K562 (cell line): ENCODE results near the gene THOP1. TPM values are rescaled to one million over a fixed set of nuclear protein-coding genes. Genes with fewer than 3 reads are reported as not detected.

Experiments
- ATAC-seq: fragments of 200-7000 bp; cut with Tn5 transposase; 3 replicates; pipeline ENCODE4 v1.9.1; 2020; ENCODE audit warnings: moderate library complexity
- BruUV-seq: library from RNA; stranded (reverse); fragments of 400-500 nt; replicated peaks from 2 replicates; lab custom pipeline; 2021; lab: Mats Ljungman, UMichigan
- CTCF ChIA-PET: fragments of 300-600 bp; formaldehyde crosslinking; extraction: SDS; loops from one replicate; lab custom pipeline; 2021; ENCODE audit warnings: low intra/inter-chr PET ratio; lab: Yijun Ruan, JAX
- POLR2A ChIA-PET: fragments of 300-600, 350-650 bp; sonication (Branson Sonifier 250); formaldehyde crosslinking; extraction: SDS; loops from one replicate; lab custom pipeline; 2021; ENCODE audit warnings: antibody characterized with exemption, inconsistent platforms; lab: Yijun Ruan, JAX
- DNase-seq, 4 experiments: peaks; one replicate each; pipeline versions ENCODE4 v3.0.0 to v3.0.0-alpha.2; 2011 to 2018; ENCODE audit warnings: low spot score in 3 of 4, mixed read lengths in 3 of 4; ENCODE audit errors: extremely low read depth in 1 of 4
- FAIRE-seq: peaks from 2 replicates; lab custom pipeline; 2011; peaks lifted over from hg19 to GRCh38; lab: Jason Lieb, UNC
- H2AFZ ChIP-seq: 2 replicates; pipeline ENCODE4 v1.6.0; 2011; ENCODE audit warnings: low read depth, low read length, control low read depth, inconsistent platforms
- H3K27ac ChIP-seq: fragments of 200-600 bp; 3 replicates; pipeline ENCODE4 v1.8.0; 2011; ENCODE audit warnings: low read depth, mild to moderate bottlenecking, control low read depth, inconsistent platforms, low read length, moderate library complexity, mixed read lengths; ENCODE audit errors: extremely low read depth
- H3K27me3 ChIP-seq, 2 experiments: fragments of 300-600 bp in 1 of 2; 2 replicates in 1 of 2; 3 replicates in 1 of 2; pipeline versions ENCODE4 v1.6.0 to v1.8.0; 2011; ENCODE audit warnings: inconsistent platforms in 2 of 2, low read length in 2 of 2, mild to moderate bottlenecking in 1 of 2, mixed read lengths in 1 of 2, moderate library complexity in 1 of 2; ENCODE audit not compliant: control insufficient read depth in 2 of 2, insufficient read depth in 2 of 2
- H3K36me3 ChIP-seq: fragments of 300-600 bp; 3 replicates; pipeline ENCODE4 v1.8.0; 2011; ENCODE audit warnings: mild to moderate bottlenecking, low read length, inconsistent platforms; ENCODE audit not compliant: control insufficient read depth, insufficient read depth
- H3K4me1 ChIP-seq, 2 experiments: fragments of 200-600 bp in 1 of 2; replicated peaks in 1 of 2; 2 replicates in 1 of 2; 3 replicates in 1 of 2; pipeline versions ENCODE4 v1.5.1 to v1.8.0; 2011; ENCODE audit warnings: inconsistent platforms in 2 of 2, low read length in 2 of 2, mild to moderate bottlenecking in 1 of 2, mixed read lengths in 1 of 2, moderate library complexity in 1 of 2; ENCODE audit not compliant: control insufficient read depth in 2 of 2, insufficient read depth in 2 of 2
- H3K4me2 ChIP-seq: 2 replicates; pipeline ENCODE4 v1.6.1; 2011; ENCODE audit warnings: low read length, control low read depth, inconsistent platforms, mixed read lengths; ENCODE audit not compliant: insufficient read depth
- H3K4me3 ChIP-seq: fragments of 200-600 bp; sonication (generic), shearing (Covaris generic); 2 replicates; pipeline ENCODE4 v1.5.1; 2016; ENCODE audit warnings: control low read depth, inconsistent platforms
- H3K79me2 ChIP-seq: fragments of 200-600 bp; 3 replicates; pipeline ENCODE4 v1.8.0; 2011; ENCODE audit warnings: low read length, inconsistent platforms; ENCODE audit not compliant: control insufficient read depth, insufficient read depth
- H3K9ac ChIP-seq, 2 experiments: 2 replicates each; pipeline versions ENCODE4 v1.6.0 to v1.6.1; 2011; ENCODE audit warnings: low read depth in 2 of 2, low read length in 2 of 2, control low read depth in 1 of 2, inconsistent platforms in 1 of 2, mild to moderate bottlenecking in 1 of 2, mixed read lengths in 1 of 2; ENCODE audit not compliant: insufficient read depth in 1 of 2
- H3K9me1 ChIP-seq: one replicate; pipeline ENCODE4 v1.6.0; 2011; ENCODE audit warnings: inconsistent platforms, mild to moderate bottlenecking, low read length, moderate library complexity; ENCODE audit not compliant: control insufficient read depth, insufficient read depth
- H3K9me3 ChIP-seq: replicated peaks from 2 replicates; pipeline ENCODE4 v1.5.1; 2011; ENCODE audit warnings: low read depth, low read length, inconsistent platforms; ENCODE audit not compliant: control insufficient read depth, insufficient read depth
- H4K20me1 ChIP-seq: replicated peaks from 2 replicates; pipeline ENCODE4 v1.6.1; 2011; ENCODE audit warnings: low read length, inconsistent platforms, mixed read lengths; ENCODE audit not compliant: control insufficient read depth, insufficient read depth
- ATF6 ChIP-seq: sonication (generic); formaldehyde crosslinking; IDR thresholded peaks from 2 replicates; pipeline ENCODE4 v1.4.0; 2020; ENCODE audit warnings: mild to moderate bottlenecking, missing genetic modification reagents
- BDP1 ChIP-seq: IDR thresholded peaks from 3 replicates; pipeline ENCODE4 v1.6.1; 2011; ENCODE audit not compliant: insufficient read length, insufficient read depth
- CBX3 ChIP-seq, 2 experiments: IDR thresholded peaks; 1 replicate in 1 of 2; 2 replicates in 1 of 2; pipeline ENCODE4 v1.6.1; 2012; ENCODE audit warnings: inconsistent platforms in 2 of 2, low read length in 2 of 2, borderline replicate concordance in 1 of 2, control low read depth in 1 of 2
- CBX8 ChIP-seq: fragments of 200-600 bp; sonication (generic); IDR thresholded peaks from 2 replicates; pipeline ENCODE4 v1.6.1; 2012; ENCODE audit warnings: borderline replicate concordance, mixed run types, low read depth, mild to moderate bottlenecking, moderate library complexity, mixed read lengths, low read length, control low read depth, inconsistent platforms; ENCODE audit not compliant: poor library complexity, severe bottlenecking; ENCODE audit errors: extremely low read depth
- CTCF ChIP-seq, 3 experiments: IDR thresholded peaks in 2 of 3; conservative IDR thresholded peaks in 1 of 3; 2 replicates each; pipeline ENCODE4 v1.5.1; 2011 to 2012; ENCODE audit warnings: low read length in 3 of 3, mild to moderate bottlenecking in 3 of 3, control low read depth in 2 of 3, improper control_type of control experiment in 1 of 3, inconsistent platforms in 1 of 3, low read depth in 1 of 3, mixed read lengths in 1 of 3, moderate library complexity in 1 of 3; ENCODE audit not compliant: insufficient read depth in 2 of 3
- EGR1 ChIP-seq: fragments of 450-650 bp; conservative IDR thresholded peaks from 2 replicates; pipeline ENCODE4 v1.6.1; 2017; ENCODE audit warnings: mild to moderate bottlenecking
- IRF9 ChIP-seq: fragments of 450-650 bp; IDR thresholded peaks from 2 replicates; pipeline ENCODE4 v1.6.1; 2016; ENCODE audit warnings: missing biosample characterization, missing genetic modification characterization
- MCM2 ChIP-seq: fragments of 450-650 bp; IDR thresholded peaks from 2 replicates; pipeline ENCODE4 v1.6.1; 2017; ENCODE audit warnings: low read depth, mild to moderate bottlenecking
- SRSF7 ChIP-seq: fragments of 200-400 bp; formaldehyde crosslinking; optimal IDR thresholded peaks from 2 replicates; pipeline ENCODE3; 2017; ENCODE audit warnings: mild to moderate bottlenecking, low read depth, low read length
- ZNF217 ChIP-seq: sonication (generic); formaldehyde crosslinking; IDR thresholded peaks from 2 replicates; pipeline ENCODE4 v1.8.0; 2022; ENCODE audit warnings: mild to moderate bottlenecking, missing genetic modification reagents
- ZNF609 ChIP-seq: sonication (generic); formaldehyde crosslinking; IDR thresholded peaks from 2 replicates; pipeline ENCODE4 v1.8.1; 2023; ENCODE audit warnings: missing genetic modification reagents, mild to moderate bottlenecking, borderline replicate concordance
- ZNF668 ChIP-seq: fragments of 250-450 bp; sonication (Bioruptor Pico); IDR thresholded peaks from 2 replicates; pipeline ENCODE4 v1.8.0; 2022; ENCODE audit warnings: mild to moderate bottlenecking, inconsistent platforms
- WGBS: fragments of 100-300 bp; shearing (Covaris generic); methylation state at CpG from one replicate; pipeline ENCODE4 v1.1.6; 2016; ENCODE audit warnings: low coverage, mixed read lengths; ENCODE audit not compliant: insufficient coverage; ENCODE audit errors: missing lambda C conversion rate; 5-methylcytosine and 5-hydroxymethylcytosine counted together
- in situ Hi-C: fragments of 300-500 bp; cut with MboI; formaldehyde crosslinking; loops from 4 replicates; pipeline ENCODE4 v1.15.0; 2018; ENCODE audit warnings: inconsistent platforms, mixed read lengths
- intact Hi-C: fragments of 100-400 bp; cut with micrococcal nuclease; formaldehyde crosslinking; loops from 2 replicates; pipeline ENCODE4 v1.14.2; 2022
- polyA plus RNA-seq, 8 experiments: library from polyadenylated mRNA; depleted of rRNA in 4 of 8; stranded (reverse) in 5 of 8; unstranded in 3 of 8; fragments of >200 nt; fragmentation: Nextera tagmentation in 2 of 8; fragmentation: Illumina TruSeq in 1 of 8; extraction: Ambion mirVana in 2 of 8; extraction: Trizol in 1 of 8; gene quantifications; 2 replicates each; pipeline versions ENCODE4 v1.2.1 to v1.2.3, GENCODE V29; 2011 to 2014; ENCODE audit warnings: inconsistent platforms in 1 of 8, missing spikeins in 1 of 8
- total RNA-seq, 7 experiments: library from RNA; depleted of rRNA in 6 of 7; stranded (reverse); fragments of >200 nt in 6 of 7; fragmentation: Illumina TruSeq in 2 of 7; extraction: Trizol in 2 of 7; gene quantifications; 2 replicates each; pipeline versions ENCODE4 v1.2.1 to v1.2.3, GENCODE V29; 2011 to 2021; ENCODE audit warnings: low replicate concordance in 1 of 7

Gene THOP1
- total and polyA plus RNA-seq, 9 of the 15 experiments (the other 6 are each of a cell fraction or from before 2014, with no cell fraction given), result 1.3 to 255 (median 96.1) TPM

DNA sequence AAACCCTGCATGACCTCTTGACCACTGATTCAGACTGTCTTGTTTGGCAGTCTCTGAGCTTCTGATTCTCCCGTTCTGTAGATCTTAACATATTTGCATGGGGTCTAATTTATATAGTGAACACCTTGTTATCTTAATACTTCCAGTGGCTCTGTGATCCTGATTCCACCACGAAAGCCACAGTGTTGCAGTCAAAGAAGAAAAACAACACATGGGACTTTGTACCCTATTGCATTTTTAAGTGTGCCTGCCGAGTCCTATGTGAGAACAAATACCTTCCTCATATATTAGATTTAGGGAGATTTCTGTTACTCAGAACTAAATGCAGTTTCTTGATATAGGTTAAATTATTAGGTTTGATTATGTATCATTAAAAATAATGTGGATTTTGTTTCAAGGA is 69.5 kb downstream of the THOP1 start:
- no peak for FAIRE-seq
- Histone ChIP-seq H2AFZ (no peak overlapping the region), H3K27me3 (no peaks in the 10 kb centered on the region), H3K4me3 (no peak overlapping the region), H3K79me2 (no peaks in the 10 kb centered on the region), H3K9me1 (no peaks in the 10 kb centered on the region), H3K36me3 (peaks cover 36% of the 10 kb centered on the region), H3K4me2 (no peak overlapping the region), H3K9me3 (peaks cover 32% of the 10 kb centered on the region), H3K4me1 (peaks cover 0 to 5% of the 10 kb centered on the region in 2 experiments; a peak in 2 of 5 replicates), H3K9ac (no peak overlapping the region), H3K27ac (no peak overlapping the region), H4K20me1 (no peaks in the 10 kb centered on the region)
- CTCF ChIA-PET, result no interaction called here
- POLR2A ChIA-PET, result no interaction called here
- in situ Hi-C loops (no loop called here), intact Hi-C loops (no loop called here)
- 47% methylated on average over 3 of the region's 3 CpGs for WGBS
- ATAC-seq, result no peak
- no peak for DNase-seq
- no TSS peak for BruUV-seq
- TF ChIP-seq ZNF609 (CRISPR knock-in tag) (no peak), CBX8 (no peak), ATF6 (CRISPR knock-in tag) (no peak), CTCF (IDR thresholded peaks at IDR 0.05 in 2 of 3, conservative IDR thresholded peaks at IDR 0.05 in 1 of 3; ENCODE audit: insufficient read depth in 2 of 3, low read depth in 1 of 3, low read length in 3 of 3) (no peak), IRF9 (tag) (no peak), ZNF668 (no peak), CBX3 (IDR thresholded peaks at IDR 0.05; ENCODE audit: borderline replicate concordance in 1 of 2, low read length in 2 of 2) (no peak), SRSF7 (no peak), EGR1 (no peak), BDP1 (no peak), ZNF217 (CRISPR knock-in tag) (no peak), MCM2 (no peak)
